ENCODE data around the gene SPTLC1. TPM values are rescaled to one million over a fixed set of nuclear protein-coding genes. Genes with fewer than 3 reads are reported as not detected.

Gene SPTLC1
- total RNA-seq, 2 donors from 2014 or later = 40.6 to 41.8 TPM

DNA sequence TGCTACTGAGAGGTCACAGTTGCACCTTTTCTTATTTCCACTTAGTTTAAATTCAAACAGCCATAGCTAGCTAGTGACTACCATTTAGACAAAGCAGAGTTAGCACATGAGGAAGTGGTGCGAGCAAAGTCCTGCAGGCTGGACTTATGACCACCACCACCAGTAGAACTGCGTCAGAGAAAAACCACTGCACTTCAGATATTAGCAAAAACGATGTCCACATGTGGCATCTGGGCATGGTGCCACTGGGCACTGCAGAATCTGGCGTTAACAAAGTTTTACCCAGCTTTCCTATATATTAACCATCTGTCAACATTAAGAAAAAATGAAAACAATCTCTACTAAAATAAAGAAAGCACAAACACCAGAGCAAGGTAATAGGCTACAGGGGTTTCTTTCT is 80.1 kb downstream of the SPTLC1 start:
- Histone ChIP-seq H3K36me3 (peaks cover 54% of the 10 kb centered on the region), H3K27ac (peak overlapping the region in 1 of 2 donors; percentile 5), H3K27me3 (no peaks in the 10 kb centered on the region), H3K4me1 (no peaks in the 10 kb centered on the region), H3K4me3 (no peak overlapping the region), H3K9me3 (no peaks in the 10 kb centered on the region)
- no peak for DNase-seq (ENCODE audit: low spot score)
- TF ChIP-seq CTCF (IDR thresholded peaks at IDR 0.05) = no peak

- no peak for DNase-seq (ENCODE audit: low spot score)
- no peaks in the 10 kb centered on the region for H3K4me1 ChIP-seq
- peaks cover 54% of the 10 kb centered on the region for H3K36me3 ChIP-seq
- H3K9me3 ChIP-seq = no peaks in the 10 kb centered on the region
- no peak overlapping the region for H3K4me3 ChIP-seq
- H3K27me3 ChIP-seq = no peaks in the 10 kb centered on the region
- no peak for TF ChIP-seq CTCF (IDR thresholded peaks at IDR 0.05)
- H3K27ac ChIP-seq = no peak overlapping the region
These were observed 81.2 kb downstream of the SPTLC1 start for GRCh38 chr9:92033991-92034390.

- DNase-seq (ENCODE audit: low spot score) = no peak
- Histone ChIP-seq H3K9me3 (no peaks in the 10 kb centered on the region), H3K27me3 (no peaks in the 10 kb centered on the region), H3K27ac (no peak overlapping the region), H3K4me3 (no peak overlapping the region), H3K36me3 (peaks cover 54% of the 10 kb centered on the region), H3K4me1 (no peaks in the 10 kb centered on the region)
- TF ChIP-seq CTCF (IDR thresholded peaks at IDR 0.05) = no peak
These were observed 81.9 kb downstream of the SPTLC1 start for GRCh38 chr9:92033307-92033706.

DNA sequence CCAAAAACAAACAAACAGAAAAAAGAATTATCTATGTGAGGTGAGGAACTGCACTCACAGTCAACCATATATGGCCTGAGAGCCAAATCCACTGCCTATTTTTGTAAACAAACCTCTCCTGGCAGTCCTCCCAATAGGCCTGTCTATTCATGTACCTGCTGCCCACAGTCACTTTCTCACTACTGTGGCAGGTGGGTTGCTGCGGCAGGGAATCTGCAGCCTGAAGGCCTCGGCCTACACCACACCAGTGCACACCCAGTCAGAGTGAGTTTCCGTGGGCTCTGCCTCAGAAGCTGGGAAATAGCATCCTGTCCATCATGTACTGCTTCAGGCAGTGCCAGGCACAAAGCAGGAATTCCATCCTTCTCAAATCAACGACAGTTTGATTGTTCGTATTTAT is 82.3 kb downstream of the SPTLC1 start:
- Histone ChIP-seq H3K4me3 (no peak overlapping the region), H3K9me3 (no peaks in the 10 kb centered on the region), H3K4me1 (no peaks in the 10 kb centered on the region), H3K27ac (no peak overlapping the region), H3K36me3 (peaks cover 53% of the 10 kb centered on the region), H3K27me3 (no peaks in the 10 kb centered on the region)
- no peak for DNase-seq (ENCODE audit: low spot score)
- no peak for TF ChIP-seq CTCF (IDR thresholded peaks at IDR 0.05)

GRCh38 chr9:92030367-92030766 is 84.8 kb downstream of the SPTLC1 start:
- H3K4me1 ChIP-seq = no peaks in the 10 kb centered on the region
- H3K9me3 ChIP-seq = no peaks in the 10 kb centered on the region
- no peak overlapping the region for H3K4me3 ChIP-seq
- no peak for TF ChIP-seq CTCF (IDR thresholded peaks at IDR 0.05)
- no peak for DNase-seq (ENCODE audit: low spot score)
- peaks cover 32% of the 10 kb centered on the region for H3K36me3 ChIP-seq
- H3K27me3 ChIP-seq = no peaks in the 10 kb centered on the region
- no peak overlapping the region for H3K27ac ChIP-seq

GRCh38 chr9:92029553-92029952 is 85.7 kb downstream of the SPTLC1 start:
- Histone ChIP-seq H3K27me3 (no peaks in the 10 kb centered on the region), H3K4me3 (no peak overlapping the region), H3K36me3 (peaks cover 23% of the 10 kb centered on the region), H3K27ac (no peak overlapping the region), H3K9me3 (no peaks in the 10 kb centered on the region), H3K4me1 (no peaks in the 10 kb centered on the region)
- peak in 1 of 2 donors; percentile 18 for TF ChIP-seq CTCF (IDR thresholded peaks at IDR 0.05)
- DNase-seq (ENCODE audit: low spot score) = no peak

Data from right atrium auricular region (tissue), 2 donors.